GM21367 (cell line): ENCODE measurements around the gene OR5T2.
"Not testable (repeated sequence)": the region's sequence is repeated elsewhere in the genome, so short reads cannot be mapped to it uniquely, and the experiment has no call there.

Source experiments
- ATAC-seq: cut with Tn5 transposase; IDR thresholded peaks from one replicate; pipeline ENCODE4 v1.9.1; 2021; ENCODE audit not compliant: unreplicated experiment

OR5T2 gene

GRCh38 chr11:56234155-56234554 lies at the start of gene OR5T2:
Gene OR5T2 (minus strand): TSS chr11:56234255. CDS start chr11:56233062, 1,193 bp downstream.
- no peak for ATAC-seq

- ATAC-seq = no peak
These were observed 39.8 kb upstream of the OR5T2 start, which contains the start of gene OR5T1 for GRCh38 chr11:56273854-56274253. Gene OR5T1 (plus strand): TSS chr11:56274154. CDS start chr11:56275639, 1,485 bp downstream.

GRCh38 chr11:56271092-56271491 lies 37.0 kb upstream of the OR5T2 start:
- no peak for ATAC-seq

GRCh38 chr11:56251954-56252353 lies 17.9 kb upstream of the OR5T2 start, which contains the start of gene OR5T3:
Gene OR5T3 (plus strand): TSS chr11:56252254. CDS start chr11:56252254, 0 bp downstream.
- ATAC-seq = no peak

- ATAC-seq = not testable (repeated sequence)
These were observed 14.3 kb downstream of the OR5T2 start for GRCh38 chr11:56219735-56220134.

GRCh38 chr11:56214537-56214936 lies 19.5 kb downstream of the OR5T2 start:
- ATAC-seq = no peak

GRCh38 chr11:56207790-56208189 lies 26.3 kb downstream of the OR5T2 start:
- ATAC-seq = no peak

- ATAC-seq = no peak
These were observed 36.7 kb downstream of the OR5T2 start for GRCh38 chr11:56197367-56197766.

- ATAC-seq = no peak
These were observed 37.4 kb downstream of the OR5T2 start for GRCh38 chr11:56196705-56197104.

GRCh38 chr11:56188602-56189001 lies 45.5 kb downstream of the OR5T2 start:
- no peak for ATAC-seq

GRCh38 chr11:56183459-56183858 lies 50.6 kb downstream of the OR5T2 start:
- no peak for ATAC-seq
